Bronchial epithelial cell (primary cell): ENCODE data around the gene LSM2. TPM values are rescaled to one million over a fixed set of nuclear protein-coding genes. Genes with fewer than 3 reads are reported as not detected.

Source experiments
- DNase-seq: peaks from one replicate; pipeline ENCODE4 v3.0.0-alpha.2; 2010; ENCODE audit warnings: low read depth
- FAIRE-seq: peaks from 2 replicates; lab custom pipeline; 2011; peaks lifted over from hg19 to GRCh38; lab: Jason Lieb, UNC
- H3K27me3 ChIP-seq: 2 replicates; pipeline ENCODE4 v1.5.1; 2011; ENCODE audit warnings: low read length; ENCODE audit not compliant: control insufficient read depth, insufficient read depth
- H3K36me3 ChIP-seq: 2 replicates; pipeline ENCODE4 v1.5.1; 2011; ENCODE audit warnings: low read length; ENCODE audit not compliant: control insufficient read depth, insufficient read depth
- H3K4me3 ChIP-seq: 2 replicates; pipeline ENCODE4 v1.5.1; 2011; ENCODE audit warnings: mild to moderate bottlenecking, low read depth, low read length, control low read depth
- total RNA-seq: library from RNA; depleted of rRNA; stranded (reverse); fragments of >200 nt; gene quantifications from 2 replicates; pipeline ENCODE4 v1.2.1, GENCODE V29; 2014
- TF ChIP-seq, protein P1 (sequence below): IDR thresholded peaks from 2 replicates; pipeline ENCODE4 v1.5.1; 2011; ENCODE audit warnings: mild to moderate bottlenecking, moderate library complexity, low read length, control low read depth, inconsistent platforms; ENCODE audit not compliant: insufficient read depth, severe bottlenecking

Gene LSM2
- total RNA-seq, 1 donor from 2014 or later = 29.2 TPM

GRCh38 chr6:31778999-31779885, 27.5 kb downstream of the LSM2 start:
- H3K27me3 ChIP-seq = no peaks in the 10 kb centered on the region
- no peak overlapping the region for H3K4me3 ChIP-seq
- H3K36me3 ChIP-seq = peaks cover 35% of the 10 kb centered on the region
- no peak for DNase-seq
- TF ChIP-seq, protein P1, sequence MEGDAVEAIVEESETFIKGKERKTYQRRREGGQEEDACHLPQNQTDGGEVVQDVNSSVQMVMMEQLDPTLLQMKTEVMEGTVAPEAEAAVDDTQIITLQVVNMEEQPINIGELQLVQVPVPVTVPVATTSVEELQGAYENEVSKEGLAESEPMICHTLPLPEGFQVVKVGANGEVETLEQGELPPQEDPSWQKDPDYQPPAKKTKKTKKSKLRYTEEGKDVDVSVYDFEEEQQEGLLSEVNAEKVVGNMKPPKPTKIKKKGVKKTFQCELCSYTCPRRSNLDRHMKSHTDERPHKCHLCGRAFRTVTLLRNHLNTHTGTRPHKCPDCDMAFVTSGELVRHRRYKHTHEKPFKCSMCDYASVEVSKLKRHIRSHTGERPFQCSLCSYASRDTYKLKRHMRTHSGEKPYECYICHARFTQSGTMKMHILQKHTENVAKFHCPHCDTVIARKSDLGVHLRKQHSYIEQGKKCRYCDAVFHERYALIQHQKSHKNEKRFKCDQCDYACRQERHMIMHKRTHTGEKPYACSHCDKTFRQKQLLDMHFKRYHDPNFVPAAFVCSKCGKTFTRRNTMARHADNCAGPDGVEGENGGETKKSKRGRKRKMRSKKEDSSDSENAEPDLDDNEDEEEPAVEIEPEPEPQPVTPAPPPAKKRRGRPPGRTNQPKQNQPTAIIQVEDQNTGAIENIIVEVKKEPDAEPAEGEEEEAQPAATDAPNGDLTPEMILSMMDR = no peak
- FAIRE-seq = no peak

DNA sequence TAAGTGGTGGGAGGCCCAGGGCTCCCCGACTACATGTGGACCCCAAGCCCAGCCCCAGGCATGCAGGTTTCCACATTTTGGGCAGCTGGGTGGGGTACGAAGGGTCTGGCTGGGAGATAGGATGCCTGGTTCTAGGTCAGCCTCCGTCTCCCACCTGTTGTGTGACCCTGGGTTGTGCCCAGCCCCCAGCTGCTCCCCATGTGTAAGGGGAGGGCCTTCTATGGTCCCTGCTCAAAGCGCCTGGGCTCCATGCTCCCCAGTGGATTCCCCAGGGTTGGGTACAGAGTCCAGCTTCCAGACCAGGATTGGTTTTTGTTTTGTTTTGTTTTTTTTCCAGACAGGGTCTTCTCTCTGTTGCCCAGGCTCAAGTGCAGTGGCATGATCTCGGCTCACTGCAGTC, 28.6 kb downstream of the LSM2 start:
- TF ChIP-seq, protein P1 = no peak
- Histone ChIP-seq H3K4me3 (no peak overlapping the region), H3K27me3 (no peaks in the 10 kb centered on the region), H3K36me3 (peaks cover 31% of the 10 kb centered on the region)
- FAIRE-seq (no peak), DNase-seq (no peak)

DNA sequence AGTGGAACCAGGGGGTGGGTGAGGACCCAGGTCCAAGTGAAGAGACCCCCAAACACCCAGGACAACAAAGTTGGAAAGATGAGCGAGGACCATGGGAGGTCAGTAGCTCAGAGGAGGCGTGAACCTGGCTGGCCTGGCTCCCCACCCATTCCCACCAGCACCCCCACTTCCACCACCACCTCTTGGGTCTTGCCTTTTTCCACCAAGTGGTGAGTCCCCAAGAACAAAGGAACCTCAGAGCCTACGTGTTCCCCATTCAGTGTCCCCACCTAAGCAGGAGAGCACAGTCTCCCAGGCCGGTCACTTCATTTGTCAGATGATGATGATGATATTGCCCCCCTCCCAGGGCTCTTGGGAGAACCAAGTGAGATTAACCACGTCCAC, 29.1 kb downstream of the LSM2 start:
- DNase-seq (no peak), FAIRE-seq (no peak)
- Histone ChIP-seq H3K4me3 (no peak overlapping the region), H3K27me3 (no peaks in the 10 kb centered on the region), H3K36me3 (peaks cover 27% of the 10 kb centered on the region)
- TF ChIP-seq, protein P1 = no peak

- DNase-seq (peak; percentile 90), FAIRE-seq (no peak)
Observed at GRCh38 chr6:31776989-31777666, 29.6 kb downstream of the LSM2 start, which contains the start of gene VWA7. Gene VWA7 (minus strand): TSS chr6:31777328. CDS start chr6:31776779, 549 bp downstream.

DNA sequence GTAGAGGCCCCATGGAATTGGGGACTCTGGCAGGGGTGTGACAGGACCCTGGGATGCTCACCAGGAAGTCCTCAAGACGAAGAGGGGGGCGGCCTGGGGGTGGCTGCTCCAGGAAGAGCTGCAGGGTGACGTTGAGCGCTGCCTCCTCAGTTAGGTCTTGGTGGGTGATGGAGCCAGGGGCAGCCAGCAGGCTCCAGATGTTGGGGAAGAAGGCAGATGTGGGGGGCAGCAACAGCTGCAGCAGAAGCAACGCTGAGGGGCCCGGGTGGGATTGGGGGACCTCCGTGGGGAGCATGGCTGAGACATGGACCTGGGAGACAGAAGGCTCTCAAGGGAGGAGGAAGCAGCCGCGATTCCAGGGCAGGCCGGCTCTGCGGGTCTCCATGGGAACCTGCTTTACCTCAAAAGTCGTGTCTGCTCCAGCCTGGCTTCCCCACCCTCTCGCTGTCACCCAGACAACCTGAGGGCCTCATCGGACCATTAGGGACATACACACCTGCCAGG, 30.2 kb downstream of the LSM2 start:
- TF ChIP-seq, protein P1 = no peak
- DNase-seq (no peak), FAIRE-seq (no peak)
- H3K36me3 ChIP-seq = peaks cover 19% of the 10 kb centered on the region
- H3K4me3 ChIP-seq = peak overlapping the region; percentile 19
- no peaks in the 10 kb centered on the region for H3K27me3 ChIP-seq

More at GRCh38 chr6:31776989-31777666, 29.6 kb downstream of the LSM2 start, which contains the start of gene VWA7:
- Histone ChIP-seq H3K36me3 (peaks cover 23% of the 10 kb centered on the region), H3K4me3 (peak within 1 kb of the TSS; percentile 19), H3K27me3 (no peaks in the 10 kb centered on the region)
- TF ChIP-seq, protein P1 = no peak
